Measurements from ENCODE around the gene ICAM1. TPM values are rescaled to one million over a fixed set of nuclear protein-coding genes. Genes with fewer than 3 reads are reported as not detected.
A peak's percentile ranks its signal among the peaks of the same experiment; 100 is the strongest.

Gene ICAM1
- total RNA-seq, 1 donor from 2014 or later: 31.8 TPM

GRCh38 chr19:10335352-10335985 is 64.5 kb downstream of the ICAM1 start:
- H3K27me3 Mint-ChIP-seq (ENCODE audit: unreplicated experiment): no peaks in the 10 kb centered on the region
- H3K4me3 Mint-ChIP-seq (ENCODE audit: unreplicated experiment): peak overlapping the region; percentile 95
- TF ChIP-seq CTCF (IDR thresholded peaks at IDR 0.05): no peak
- no peak for DNase-seq (ENCODE audit: extremely low spot score, unreplicated experiment)
- no peaks in the 10 kb centered on the region for H3K9me3 Mint-ChIP-seq (ENCODE audit: unreplicated experiment)
- peaks cover 25% of the 10 kb centered on the region for H3K4me1 Mint-ChIP-seq (ENCODE audit: unreplicated experiment)
- no peak overlapping the region for H3K27ac Mint-ChIP-seq (ENCODE audit: unreplicated experiment)
- no peaks in the 10 kb centered on the region for H3K36me3 Mint-ChIP-seq (ENCODE audit: unreplicated experiment)

Small RNA genes within 50 kb of the gene (microRNA-seq; reads per million reads assigned to microRNA genes)
- gene MIR4322 (ENCODE audit: unreplicated experiment): not detected

Other genes with a start within 250 kb of the ICAM1 start
- gene SHFL, start 184.8 kb upstream of the ICAM1 start, total RNA-seq: 35.9 and 38.7 TPM in 2 replicates
- gene ANGPTL6, start 168.4 kb upstream of the ICAM1 start, total RNA-seq: 0.18 and 0.21 TPM in 2 replicates
- gene PPAN, start 164.8 kb upstream of the ICAM1 start, total RNA-seq: 34.4 and 40.9 TPM in 2 replicates
- gene P2RY11, start 159.4 kb upstream of the ICAM1 start, total RNA-seq: 11.8 and 15.7 TPM in 2 replicates
- 209 and 217 TPM in 2 replicates for gene EIF3G, start 151.2 kb upstream of the ICAM1 start, total RNA-seq
- gene DNMT1, start 76.2 kb upstream of the ICAM1 start, total RNA-seq: 82.3 and 87.2 TPM in 2 replicates
- gene S1PR2, start 39.8 kb upstream of the ICAM1 start, total RNA-seq: 21.8 and 23.6 TPM in 2 replicates
- gene MRPL4, start 18.9 kb upstream of the ICAM1 start, total RNA-seq: 53.4 and 57.0 TPM in 2 replicates
- not detected in 2 replicates for gene ICAM4, start 15.8 kb downstream of the ICAM1 start, total RNA-seq
- gene ICAM5, start 18.8 kb downstream of the ICAM1 start, total RNA-seq: 1.7 and 2.0 TPM in 2 replicates
- gene ZGLP1, start 38.7 kb downstream of the ICAM1 start, total RNA-seq: 6.8 and 7.6 TPM in 2 replicates
- gene FDX2, start 44.9 kb downstream of the ICAM1 start, total RNA-seq: 21.5 and 27.4 TPM in 2 replicates
- gene RAVER1, start 62.4 kb downstream of the ICAM1 start, total RNA-seq: 36.8 and 45.8 TPM in 2 replicates
- 7.2 and 9.8 TPM in 2 replicates for gene ICAM3, start 68.5 kb downstream of the ICAM1 start, total RNA-seq
- gene TYK2, start 109.5 kb downstream of the ICAM1 start, total RNA-seq: 117 and 136 TPM in 2 replicates
- 143 and 148 TPM in 2 replicates for gene CDC37, start 132.4 kb downstream of the ICAM1 start, total RNA-seq
- gene PDE4A, start 149.4 kb downstream of the ICAM1 start, total RNA-seq: 12.4 and 12.7 TPM in 2 replicates
- gene KEAP1, start 232.2 kb downstream of the ICAM1 start, total RNA-seq: 80.1 and 80.9 TPM in 2 replicates
- 0.83 and 1.8 TPM in 2 replicates for gene S1PR5, start 246.3 kb downstream of the ICAM1 start, total RNA-seq